Activated CD4-positive, alpha-beta T cell treated with anti-CD3 and anti-CD28 coated beads, Interleukin-2, amount 10 ng/mL, durations not matched to agents 7 days and 5 days (primary cell): Measurements from ENCODE around the gene GRAMD1B. TPM values are rescaled to one million over a fixed set of nuclear protein-coding genes. Genes with fewer than 3 reads are reported as not detected.

Source experiments
- CTCF ChIA-PET: fragments of 350-600 bp; sonication (Branson Sonifier 250); formaldehyde crosslinking; loops from one replicate; lab custom pipeline; 2021; ENCODE audit warnings: antibody characterized with exemption; lab: Charles Lee
- POLR2A ChIA-PET: fragments of 350-600 bp; sonication (Branson Sonifier 250); formaldehyde crosslinking; loops from one replicate; lab custom pipeline; 2021; ENCODE audit warnings: antibody characterized with exemption; lab: Charles Lee
- DNase-seq: peaks from one replicate; pipeline ENCODE4 v3.0.0-alpha.2; 2020
- H3K27ac Mint-ChIP-seq: one replicate; pipeline ENCODE4 v1.8.0; 2021; ENCODE audit warnings: mild to moderate bottlenecking, moderate library complexity, mixed read lengths
- H3K27me3 Mint-ChIP-seq: one replicate; pipeline ENCODE4 v1.8.0; 2021; ENCODE audit warnings: mixed read lengths
- H3K36me3 Mint-ChIP-seq: one replicate; pipeline ENCODE4 v1.8.0; 2021; ENCODE audit warnings: low read depth, mixed read lengths
- H3K4me1 Mint-ChIP-seq: one replicate; pipeline ENCODE4 v1.8.0; 2021; ENCODE audit warnings: mixed read lengths
- H3K4me3 Mint-ChIP-seq: one replicate; pipeline ENCODE4 v1.8.0; 2021; ENCODE audit warnings: mild to moderate bottlenecking, moderate library complexity, mixed read lengths
- H3K9me3 Mint-ChIP-seq: one replicate; pipeline ENCODE4 v1.8.0; 2021; ENCODE audit warnings: mixed read lengths
- total RNA-seq, 2 experiments: library from RNA; stranded (reverse); gene quantifications; one replicate each; pipeline ENCODE4 v1.2.3, GENCODE V29; 2021

GRAMD1B gene
- total RNA-seq, 2 experiments from 2014 or later = 35.3 to 36.3 TPM

DNA sequence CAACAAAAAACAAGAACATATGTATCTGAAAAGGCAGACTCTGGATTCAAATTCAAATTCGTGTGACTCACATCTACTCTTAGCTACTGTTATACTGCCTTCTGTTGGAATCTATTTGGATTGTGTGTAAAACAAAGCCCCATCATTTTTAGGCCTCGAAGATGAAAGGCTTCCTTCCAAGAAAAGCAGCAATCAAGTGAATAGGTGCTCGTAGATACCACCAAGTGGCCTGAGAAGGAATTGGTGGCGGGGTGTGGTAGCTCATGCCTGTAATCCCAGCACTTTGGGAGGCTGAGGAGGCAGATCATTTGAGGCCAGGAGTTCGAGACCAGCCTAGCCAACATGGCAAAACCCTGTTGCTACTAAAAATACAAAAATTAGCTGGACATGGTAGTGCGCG is 4.2 kb downstream of the GRAMD1B start:
- peaks cover 78% of the 10 kb centered on the region for H3K4me1 Mint-ChIP-seq
- no peak overlapping the region for H3K27ac Mint-ChIP-seq
- CTCF ChIA-PET = interaction anchor here (0.6 to 5.5 kb wide), 14 partner anchors 9 to 175 kb away, joined by 3 to 38 read pairs (median 4); no protein-coding TSS in a partner anchor
- H3K36me3 Mint-ChIP-seq = peaks cover 50% of the 10 kb centered on the region
- DNase-seq = peak; percentile 51
- POLR2A ChIA-PET = interaction anchor here (0.6 kb wide), 2 partner anchors 10 to 79 kb away, joined by 5 to 6 read pairs; no protein-coding TSS in a partner anchor
- H3K27me3 Mint-ChIP-seq = no peaks in the 10 kb centered on the region
- no peak overlapping the region for H3K4me3 Mint-ChIP-seq
- peaks cover 9% of the 10 kb centered on the region for H3K9me3 Mint-ChIP-seq

- CTCF ChIA-PET = interaction anchor here (0.5 to 5.5 kb wide), 17 partner anchors 10 to 332 kb away, joined by 3 to 38 read pairs (median 4); no protein-coding TSS in a partner anchor
- Mint-ChIP-seq H3K36me3 (peaks cover 50% of the 10 kb centered on the region), H3K27me3 (no peaks in the 10 kb centered on the region), H3K9me3 (peaks cover 9% of the 10 kb centered on the region), H3K4me1 (peaks cover 79% of the 10 kb centered on the region), H3K4me3 (no peak overlapping the region), H3K27ac (no peak overlapping the region)
- POLR2A ChIA-PET = no interaction called here
- DNase-seq = no peak
Measured at GRCh38 chr11:123434911-123435310, 4.8 kb downstream of the GRAMD1B start.

- H3K27ac Mint-ChIP-seq = peak overlapping the region; percentile 68
- H3K4me1 Mint-ChIP-seq = peaks cover 89% of the 10 kb centered on the region
- DNase-seq = no peak
- no peaks in the 10 kb centered on the region for H3K27me3 Mint-ChIP-seq
- H3K36me3 Mint-ChIP-seq = peaks cover 66% of the 10 kb centered on the region
- ChIA-PET POLR2A (no interaction called here), CTCF (interaction anchor here (0.6 to 2.8 kb wide), 6 partner anchors 9 to 334 kb away, joined by 3 to 15 read pairs (median 4); no protein-coding TSS in a partner anchor)
- peaks cover 9% of the 10 kb centered on the region for H3K9me3 Mint-ChIP-seq
- no peak overlapping the region for H3K4me3 Mint-ChIP-seq
Measured at GRCh38 chr11:123437236-123437979, 7.3 kb downstream of the GRAMD1B start.

DNA sequence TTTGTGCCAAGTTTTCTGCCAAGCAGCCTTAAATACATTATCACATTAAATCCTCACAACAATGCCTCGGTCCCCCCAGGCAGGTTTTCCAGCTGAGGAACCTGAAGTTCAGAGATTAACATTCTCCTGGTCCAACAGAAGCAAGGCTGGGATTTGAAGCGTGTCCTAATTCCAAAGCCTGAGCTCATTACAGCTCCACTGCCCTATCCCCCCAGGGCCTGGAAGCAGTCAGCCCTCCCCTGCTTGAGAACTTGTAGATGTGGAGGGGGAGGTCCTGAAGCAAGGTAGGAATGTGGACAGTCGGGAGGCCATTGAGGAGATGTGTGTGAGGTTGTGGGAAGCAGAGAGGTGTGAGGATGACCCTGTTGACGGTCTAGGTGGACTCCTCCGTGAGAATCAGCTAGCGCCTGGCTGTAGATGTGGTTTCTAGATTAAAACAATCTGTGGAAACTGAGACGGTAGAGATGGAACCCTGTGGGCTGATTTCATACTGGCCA is 8.1 kb downstream of the GRAMD1B start:
- ChIA-PET POLR2A (no interaction called here), CTCF (interaction anchor here (0.9 to 3.1 kb wide), 6 partner anchors 11 to 31 kb away, joined by 3 to 22 read pairs (median 6); no protein-coding TSS in a partner anchor)
- no peak for DNase-seq
- Mint-ChIP-seq H3K4me1 (peaks cover 88% of the 10 kb centered on the region), H3K27me3 (no peaks in the 10 kb centered on the region), H3K9me3 (peaks cover 9% of the 10 kb centered on the region), H3K4me3 (peak overlapping the region; percentile 5), H3K27ac (peak overlapping the region; percentile 68), H3K36me3 (peaks cover 66% of the 10 kb centered on the region)

DNA sequence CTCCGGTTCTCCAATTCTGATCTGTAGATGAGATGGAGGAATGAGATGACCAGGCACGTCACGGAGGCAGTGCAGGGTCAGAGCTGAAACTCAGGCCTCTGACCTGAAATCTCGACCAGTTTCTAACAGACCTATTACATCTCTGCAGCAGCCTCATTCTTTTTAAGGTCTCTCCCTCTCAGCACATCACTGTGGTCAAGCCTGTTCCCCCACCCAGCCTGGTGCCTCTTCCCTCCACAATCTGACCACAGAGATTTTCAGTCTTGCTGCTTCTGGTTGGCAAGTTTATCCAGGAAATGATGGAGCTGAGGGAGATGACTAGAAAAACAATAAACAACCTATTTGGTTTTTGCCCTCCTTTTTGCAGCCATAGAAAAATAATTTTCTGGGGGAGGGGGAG is 9.5 kb downstream of the GRAMD1B start:
- Mint-ChIP-seq H3K4me1 (peaks cover 83% of the 10 kb centered on the region), H3K4me3 (peak overlapping the region; percentile 46), H3K9me3 (peaks cover 9% of the 10 kb centered on the region), H3K27ac (peak overlapping the region; percentile 68), H3K27me3 (no peaks in the 10 kb centered on the region), H3K36me3 (peaks cover 62% of the 10 kb centered on the region)
- POLR2A ChIA-PET = no interaction called here
- CTCF ChIA-PET = interaction anchor here (1.0 to 3.1 kb wide), 10 partner anchors 8 to 178 kb away, joined by 3 to 22 read pairs (median 6); no protein-coding TSS in a partner anchor
- no peak for DNase-seq

DNA sequence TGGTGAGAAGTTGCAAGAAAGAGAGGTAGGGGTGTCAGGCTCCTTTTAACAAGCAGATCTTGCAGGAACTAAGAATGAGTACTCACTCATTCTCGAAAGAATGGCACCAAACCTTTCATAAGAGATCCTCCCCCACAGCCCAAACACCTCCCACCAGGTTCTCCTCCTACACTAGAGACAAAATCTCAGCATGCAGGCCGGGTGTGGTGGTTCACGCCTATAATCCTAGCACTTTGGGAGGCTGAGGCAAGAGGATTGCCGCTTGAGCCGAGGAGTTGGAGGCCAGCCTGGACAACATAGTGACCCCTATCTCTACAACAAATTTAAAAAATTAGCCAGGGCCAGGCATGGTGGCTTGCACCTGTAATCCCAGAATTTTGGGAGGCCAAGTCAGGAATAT is 11.1 kb downstream of the GRAMD1B start:
- peaks cover 61% of the 10 kb centered on the region for H3K36me3 Mint-ChIP-seq
- no peak for DNase-seq
- no peaks in the 10 kb centered on the region for H3K27me3 Mint-ChIP-seq
- H3K27ac Mint-ChIP-seq = peak overlapping the region; percentile 21
- CTCF ChIA-PET = no interaction called here
- no peak overlapping the region for H3K4me3 Mint-ChIP-seq
- H3K9me3 Mint-ChIP-seq = peaks cover 9% of the 10 kb centered on the region
- peaks cover 84% of the 10 kb centered on the region for H3K4me1 Mint-ChIP-seq
- POLR2A ChIA-PET = no interaction called here

DNA sequence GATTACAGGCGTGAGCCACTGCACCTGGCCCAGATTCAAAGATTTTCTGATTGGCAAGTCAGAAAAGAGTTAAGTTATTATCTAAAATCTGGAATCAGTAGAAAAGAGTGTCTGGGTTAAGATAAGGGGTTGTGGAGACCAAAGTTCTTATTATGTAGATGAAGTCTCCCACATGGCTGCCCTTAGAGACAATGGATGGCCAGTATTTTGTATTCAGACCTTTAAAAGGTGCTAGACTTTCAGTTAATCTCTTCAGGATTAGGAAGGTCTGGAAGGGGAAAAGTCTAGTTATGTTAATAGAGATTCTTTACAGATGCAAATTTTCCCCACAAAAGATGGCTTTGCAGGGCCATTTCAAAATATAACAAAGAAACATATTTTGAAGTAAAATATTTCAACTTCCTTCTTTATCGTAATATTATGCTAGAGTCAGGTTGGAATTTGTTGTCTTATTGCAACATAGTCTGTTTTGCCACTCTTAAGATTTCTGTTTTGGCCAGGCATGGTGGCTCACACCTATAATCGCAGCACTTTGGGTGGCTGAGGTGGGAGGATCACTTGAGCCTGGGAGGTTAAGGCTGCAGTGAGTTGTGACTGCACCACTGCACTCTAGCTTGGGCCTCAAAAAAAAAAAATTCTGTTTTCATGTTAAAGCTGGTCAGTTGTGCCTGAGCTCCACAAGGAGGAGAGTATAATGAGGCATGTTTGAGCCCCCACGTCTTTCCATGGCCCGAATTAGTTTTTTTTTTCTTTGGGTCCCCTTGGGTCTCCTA is 14.0 kb downstream of the GRAMD1B start:
- Mint-ChIP-seq H3K36me3 (peaks cover 49% of the 10 kb centered on the region), H3K27me3 (no peaks in the 10 kb centered on the region), H3K27ac (no peak overlapping the region), H3K4me1 (peaks cover 67% of the 10 kb centered on the region), H3K4me3 (no peak overlapping the region), H3K9me3 (no peaks in the 10 kb centered on the region)
- ChIA-PET POLR2A (interaction anchor here (0.6 kb wide), 1 partner anchor 10 kb away, joined by 5 read pairs; no protein-coding TSS in a partner anchor), CTCF (interaction anchor here (0.7 to 2.1 kb wide), 7 partner anchors 10 to 48 kb away, joined by 3 to 8 read pairs (median 3); no protein-coding TSS in a partner anchor)
- DNase-seq = no peak

DNA sequence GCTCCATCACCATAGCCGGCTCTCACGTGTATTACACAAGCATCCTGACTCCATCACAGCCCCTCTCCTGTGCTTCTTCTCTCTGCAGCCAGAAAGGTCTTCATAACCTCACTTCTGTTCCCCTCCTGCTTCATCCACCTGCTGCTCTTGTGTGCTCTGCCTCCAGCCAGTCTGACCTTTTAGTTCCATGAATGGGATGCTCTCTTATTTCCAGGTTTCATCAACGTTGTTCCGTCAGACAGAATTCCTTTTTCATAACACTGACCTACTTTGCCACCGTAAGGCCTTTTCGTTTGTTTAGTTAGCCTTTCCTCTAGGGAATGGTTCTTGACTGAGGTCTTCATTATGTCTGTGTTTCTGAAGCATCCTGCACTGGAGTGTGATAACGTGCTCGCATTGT is 18.8 kb downstream of the GRAMD1B start:
- H3K27ac Mint-ChIP-seq = peak overlapping the region; percentile 64
- H3K9me3 Mint-ChIP-seq = no peaks in the 10 kb centered on the region

GRCh38 chr11:123449436-123449835 is 19.4 kb downstream of the GRAMD1B start:
- Mint-ChIP-seq H3K4me3 (no peak overlapping the region), H3K9me3 (no peaks in the 10 kb centered on the region), H3K36me3 (peaks cover 24% of the 10 kb centered on the region), H3K27me3 (no peaks in the 10 kb centered on the region), H3K27ac (no peak overlapping the region), H3K4me1 (peaks cover 68% of the 10 kb centered on the region)
- CTCF ChIA-PET = interaction anchor here (1.4 to 3.9 kb wide), 4 partner anchors 10 to 42 kb away, joined by 3 to 22 read pairs (median 12); no protein-coding TSS in a partner anchor
- no peak for DNase-seq
- POLR2A ChIA-PET = no interaction called here

More for the DNA sequence above, 18.8 kb downstream of the GRAMD1B start:
- Mint-ChIP-seq H3K27me3 (no peaks in the 10 kb centered on the region), H3K4me3 (no peak overlapping the region), H3K36me3 (peaks cover 26% of the 10 kb centered on the region), H3K4me1 (peaks cover 66% of the 10 kb centered on the region)
- ChIA-PET CTCF (interaction anchor here (1.4 to 3.9 kb wide), 4 partner anchors 10 to 42 kb away, joined by 3 to 22 read pairs (median 12); no protein-coding TSS in a partner anchor), POLR2A (no interaction called here)
- DNase-seq = no peak

DNA sequence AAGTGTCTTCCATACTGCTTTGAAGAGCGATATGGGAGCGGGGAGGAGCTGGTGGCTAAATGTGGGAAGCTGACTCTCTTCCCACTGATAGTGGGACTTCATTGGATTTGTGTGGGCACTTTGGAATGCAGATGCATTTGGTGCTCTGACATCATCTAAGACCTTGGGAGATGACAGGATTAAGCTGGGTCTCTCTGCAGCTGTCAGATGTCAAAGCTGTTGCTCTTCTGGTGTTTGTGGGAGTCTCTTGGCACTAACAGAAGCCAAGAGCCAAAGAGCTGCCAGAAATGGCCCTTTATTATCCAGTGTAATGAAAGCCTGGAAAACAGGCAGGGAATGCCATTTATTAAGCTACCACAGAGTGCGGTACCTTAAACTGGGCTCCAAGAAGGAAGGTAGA is 20.6 kb downstream of the GRAMD1B start:
- Mint-ChIP-seq H3K4me3 (no peak overlapping the region), H3K27me3 (no peaks in the 10 kb centered on the region), H3K9me3 (no peaks in the 10 kb centered on the region), H3K36me3 (peaks cover 15% of the 10 kb centered on the region), H3K27ac (peak overlapping the region; percentile 86), H3K4me1 (peaks cover 69% of the 10 kb centered on the region)
- ChIA-PET CTCF (interaction anchor here (0.7 to 3.9 kb wide), 7 partner anchors 11 to 394 kb away, joined by 3 to 22 read pairs (median 4); no protein-coding TSS in a partner anchor), POLR2A (no interaction called here)
- DNase-seq = no peak

GRCh38 chr11:123451183-123451781 is 21.2 kb downstream of the GRAMD1B start:
- POLR2A ChIA-PET = no interaction called here
- no peaks in the 10 kb centered on the region for H3K27me3 Mint-ChIP-seq
- peaks cover 13% of the 10 kb centered on the region for H3K36me3 Mint-ChIP-seq
- peak; percentile 20 for DNase-seq
- peak overlapping the region; percentile 86 for H3K27ac Mint-ChIP-seq
- H3K4me1 Mint-ChIP-seq = peaks cover 74% of the 10 kb centered on the region
- CTCF ChIA-PET = interaction anchor here (0.6 to 3.9 kb wide), 9 partner anchors 10 to 798 kb away, joined by 3 to 22 read pairs (median 4); no protein-coding TSS in a partner anchor
- H3K9me3 Mint-ChIP-seq = no peaks in the 10 kb centered on the region
- peak overlapping the region; percentile 5 for H3K4me3 Mint-ChIP-seq

DNA sequence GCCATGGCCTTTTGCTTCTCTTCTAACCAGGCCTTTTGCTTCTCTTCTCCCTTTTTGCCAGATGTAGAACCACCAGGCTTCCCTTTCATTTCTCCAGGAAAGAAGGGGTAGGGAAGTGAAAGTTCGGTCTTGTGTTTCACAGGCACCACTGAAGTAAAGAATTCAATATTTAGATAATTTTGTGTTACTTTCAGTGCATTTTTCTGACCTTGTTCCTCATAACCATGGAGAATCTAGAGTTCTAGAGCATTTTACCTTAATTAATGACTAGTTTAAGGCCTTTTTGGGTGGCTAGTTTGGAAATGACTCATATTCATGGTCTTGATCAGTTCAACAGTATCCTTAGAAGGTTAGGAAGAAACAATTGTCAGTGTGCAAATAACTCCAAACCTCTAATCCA is 22.7 kb downstream of the GRAMD1B start:
- DNase-seq = no peak
- peak overlapping the region; percentile 7 for H3K4me3 Mint-ChIP-seq
- H3K27ac Mint-ChIP-seq = peak overlapping the region; percentile 48
- H3K4me1 Mint-ChIP-seq = peaks cover 84% of the 10 kb centered on the region
- H3K27me3 Mint-ChIP-seq = no peaks in the 10 kb centered on the region
- ChIA-PET CTCF (interaction anchor here (0.6 to 1.9 kb wide), 4 partner anchors 22 to 133 kb away, joined by 3 to 7 read pairs (median 4); no protein-coding TSS in a partner anchor), POLR2A (no interaction called here)
- no peaks in the 10 kb centered on the region for H3K9me3 Mint-ChIP-seq
- peaks cover 9% of the 10 kb centered on the region for H3K36me3 Mint-ChIP-seq
